VCaP (cell line): ENCODE results near the gene ATP1A3.
A peak's percentile ranks its signal among the peaks of the same experiment; 100 is the strongest.
"Not testable (repeated sequence)": the region's sequence is repeated elsewhere in the genome, so short reads cannot be mapped to it uniquely, and the experiment has no call there.

Source experiments
- H3K27ac ChIP-seq: fragments of 450-650 bp; 2 replicates; pipeline ENCODE4 v1.5.1; 2017
- TF ChIP-seq, protein P1 (sequence below): fragments of 450-650 bp; conservative IDR thresholded peaks from 2 replicates; pipeline ENCODE4 v1.5.1; 2017; ENCODE audit warnings: mild to moderate bottlenecking, moderate library complexity

The ATP1A3 gene

DNA sequence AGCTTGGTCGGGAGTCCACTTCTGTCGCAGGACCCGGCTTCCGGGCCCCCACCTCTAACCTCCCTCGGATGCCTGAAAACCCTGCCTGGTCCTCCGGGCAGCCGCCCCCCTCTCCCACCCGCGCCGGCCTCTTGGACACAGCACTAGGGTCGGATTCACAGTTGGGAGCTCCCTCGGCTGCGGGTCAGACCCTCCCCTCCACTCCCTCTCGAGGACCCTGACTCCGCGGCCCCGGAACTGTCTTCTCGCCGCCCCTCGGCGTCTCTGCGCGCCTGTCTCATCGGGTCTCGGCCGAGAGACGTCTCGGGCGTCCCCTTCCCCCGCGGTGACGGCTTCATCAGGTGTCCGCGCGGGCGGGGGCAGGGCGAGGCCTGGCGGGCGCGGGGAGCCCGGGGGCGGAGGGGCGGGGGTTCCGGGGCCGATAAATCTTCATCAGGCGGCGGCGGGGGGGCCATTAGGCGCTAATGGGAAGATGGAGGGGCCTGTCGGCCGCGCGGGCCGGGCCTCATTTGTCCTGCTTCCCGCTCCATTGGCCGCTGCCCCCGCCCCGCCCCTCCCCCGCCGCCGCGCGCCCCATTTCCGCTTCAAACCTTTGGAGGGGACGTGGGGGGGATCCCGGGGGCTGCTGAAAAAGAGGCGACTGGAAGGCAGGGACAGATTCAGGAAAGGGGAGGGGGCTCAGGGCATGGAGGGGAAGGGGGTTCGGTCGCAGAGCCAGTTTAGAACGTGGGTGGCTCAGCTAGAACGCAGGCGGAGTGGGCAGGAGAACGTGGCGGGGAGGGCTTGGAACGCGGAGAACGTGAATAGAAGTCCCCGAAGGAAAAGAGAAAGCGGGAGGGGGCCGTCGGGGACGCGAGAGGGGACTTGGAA lies 53.9 kb downstream of the ATP1A3 start:
- peak overlapping the region; percentile 27; the same call in 1 of the 2 replicates for H3K27ac ChIP-seq
- TF ChIP-seq, protein P1, sequence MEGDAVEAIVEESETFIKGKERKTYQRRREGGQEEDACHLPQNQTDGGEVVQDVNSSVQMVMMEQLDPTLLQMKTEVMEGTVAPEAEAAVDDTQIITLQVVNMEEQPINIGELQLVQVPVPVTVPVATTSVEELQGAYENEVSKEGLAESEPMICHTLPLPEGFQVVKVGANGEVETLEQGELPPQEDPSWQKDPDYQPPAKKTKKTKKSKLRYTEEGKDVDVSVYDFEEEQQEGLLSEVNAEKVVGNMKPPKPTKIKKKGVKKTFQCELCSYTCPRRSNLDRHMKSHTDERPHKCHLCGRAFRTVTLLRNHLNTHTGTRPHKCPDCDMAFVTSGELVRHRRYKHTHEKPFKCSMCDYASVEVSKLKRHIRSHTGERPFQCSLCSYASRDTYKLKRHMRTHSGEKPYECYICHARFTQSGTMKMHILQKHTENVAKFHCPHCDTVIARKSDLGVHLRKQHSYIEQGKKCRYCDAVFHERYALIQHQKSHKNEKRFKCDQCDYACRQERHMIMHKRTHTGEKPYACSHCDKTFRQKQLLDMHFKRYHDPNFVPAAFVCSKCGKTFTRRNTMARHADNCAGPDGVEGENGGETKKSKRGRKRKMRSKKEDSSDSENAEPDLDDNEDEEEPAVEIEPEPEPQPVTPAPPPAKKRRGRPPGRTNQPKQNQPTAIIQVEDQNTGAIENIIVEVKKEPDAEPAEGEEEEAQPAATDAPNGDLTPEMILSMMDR = no peak

DNA sequence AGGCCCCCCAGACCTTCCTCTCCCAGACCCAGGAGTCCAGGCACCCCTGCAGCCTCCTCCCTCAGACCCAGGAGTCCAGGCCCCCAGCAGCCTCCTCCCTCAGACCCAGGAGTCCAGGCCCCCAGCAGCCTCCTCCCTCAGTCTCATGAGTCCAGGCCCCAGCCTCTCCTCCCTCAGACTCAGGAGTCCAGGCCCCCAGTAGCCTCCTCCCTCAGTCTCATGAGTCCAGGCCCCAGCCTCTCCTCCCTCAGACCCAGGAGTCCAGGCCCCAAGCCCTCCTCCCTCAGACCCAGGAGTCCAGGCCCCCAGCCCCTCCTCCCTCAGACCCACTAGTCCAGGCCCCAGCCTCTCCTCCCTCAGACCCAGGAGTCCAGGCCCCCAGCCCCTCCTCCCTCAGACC lies 54.8 kb downstream of the ATP1A3 start:
- H3K27ac ChIP-seq = not testable (repeated sequence)

DNA sequence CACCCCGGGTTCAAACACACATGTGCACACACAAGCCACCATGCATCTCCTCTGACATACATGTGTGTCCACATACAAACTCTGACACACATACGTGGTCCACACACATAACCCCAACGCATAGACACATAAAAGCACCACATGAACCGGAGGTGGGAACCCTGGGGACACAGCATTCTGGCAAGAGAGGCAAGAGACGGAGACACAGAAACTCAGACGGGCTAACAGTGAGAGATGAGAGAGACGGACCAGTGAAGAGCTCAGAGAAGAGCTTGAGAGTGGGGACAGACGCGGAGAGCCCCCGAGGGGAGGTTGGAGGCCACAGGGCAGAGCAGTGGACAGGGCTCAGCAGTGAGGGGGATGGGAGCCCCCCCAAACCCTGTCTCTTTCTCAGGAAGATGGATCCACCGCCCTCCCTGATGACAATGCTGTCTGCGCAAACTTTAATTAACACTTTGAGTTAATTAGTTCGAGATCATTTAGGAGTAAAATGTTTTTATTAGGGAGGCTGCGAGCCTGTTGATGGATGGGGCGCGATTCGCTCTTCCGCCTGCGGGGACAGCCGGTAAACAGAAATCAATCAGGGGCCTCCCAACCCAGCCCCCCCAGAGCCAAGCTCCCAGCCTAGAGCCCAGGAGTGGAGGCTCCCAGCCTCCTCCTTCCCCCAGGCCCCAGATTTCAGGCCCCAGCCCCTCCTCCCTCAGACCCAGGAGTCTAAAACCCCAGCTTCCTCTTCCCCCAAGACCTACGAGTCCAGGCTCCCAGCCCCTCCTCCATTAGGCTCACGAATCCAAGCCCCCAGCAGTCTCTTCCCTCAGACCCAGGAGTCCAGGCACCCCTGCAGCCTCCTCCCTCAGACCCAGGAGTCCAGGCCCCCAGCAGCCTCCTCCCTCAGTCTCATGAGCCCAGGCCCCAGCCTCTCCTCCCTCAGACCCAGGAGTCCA lies 56.2 kb downstream of the ATP1A3 start:
- no peak overlapping the region for H3K27ac ChIP-seq
- TF ChIP-seq, protein P1 = peak; percentile 44

DNA sequence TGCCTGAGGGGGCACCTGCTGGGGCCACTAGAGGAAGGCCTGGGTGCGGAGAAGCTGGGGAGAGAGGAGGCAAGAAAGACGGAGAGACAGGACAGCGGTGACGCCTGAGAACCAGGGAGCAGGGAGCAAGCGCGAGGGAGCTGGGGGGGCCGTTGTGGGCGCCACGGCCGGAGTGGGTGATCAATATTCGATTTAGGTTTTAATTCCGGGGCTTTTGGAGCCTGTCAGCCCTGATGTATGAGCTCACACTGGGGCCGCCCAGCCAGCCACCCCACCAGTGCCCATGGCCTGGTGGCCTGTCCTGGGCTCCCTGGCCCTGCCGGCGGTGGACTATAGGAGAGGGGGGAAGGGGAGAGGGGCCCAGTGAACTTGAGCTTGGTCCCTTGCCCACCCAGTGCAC lies 57.1 kb downstream of the ATP1A3 start:
- TF ChIP-seq, protein P1 = no peak

DNA sequence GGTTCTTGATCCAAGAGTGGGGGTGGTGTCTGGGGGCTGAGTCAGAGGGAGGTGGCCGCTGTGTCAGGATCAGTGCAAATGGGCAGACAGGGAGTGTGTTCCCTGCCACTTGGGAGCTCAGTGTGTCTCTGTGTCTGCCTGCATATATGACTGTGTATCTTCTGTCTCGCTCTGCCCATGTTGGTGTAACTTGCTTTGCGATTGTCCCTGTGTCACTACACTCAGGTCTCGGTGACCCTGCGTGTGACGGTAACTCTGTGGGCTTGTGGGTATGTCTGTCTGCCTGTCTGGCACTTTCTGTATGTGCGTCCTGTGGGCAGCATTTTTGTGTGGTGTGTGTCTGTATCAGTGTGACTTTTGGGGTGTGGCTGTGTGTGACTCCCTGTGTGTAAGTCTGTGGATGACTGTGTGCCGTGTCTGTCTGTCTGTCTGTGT lies 57.6 kb downstream of the ATP1A3 start:
- no peak overlapping the region for H3K27ac ChIP-seq
- TF ChIP-seq, protein P1 = no peak

More for the DNA sequence above, 57.1 kb downstream of the ATP1A3 start:
- no peak overlapping the region for H3K27ac ChIP-seq

DNA sequence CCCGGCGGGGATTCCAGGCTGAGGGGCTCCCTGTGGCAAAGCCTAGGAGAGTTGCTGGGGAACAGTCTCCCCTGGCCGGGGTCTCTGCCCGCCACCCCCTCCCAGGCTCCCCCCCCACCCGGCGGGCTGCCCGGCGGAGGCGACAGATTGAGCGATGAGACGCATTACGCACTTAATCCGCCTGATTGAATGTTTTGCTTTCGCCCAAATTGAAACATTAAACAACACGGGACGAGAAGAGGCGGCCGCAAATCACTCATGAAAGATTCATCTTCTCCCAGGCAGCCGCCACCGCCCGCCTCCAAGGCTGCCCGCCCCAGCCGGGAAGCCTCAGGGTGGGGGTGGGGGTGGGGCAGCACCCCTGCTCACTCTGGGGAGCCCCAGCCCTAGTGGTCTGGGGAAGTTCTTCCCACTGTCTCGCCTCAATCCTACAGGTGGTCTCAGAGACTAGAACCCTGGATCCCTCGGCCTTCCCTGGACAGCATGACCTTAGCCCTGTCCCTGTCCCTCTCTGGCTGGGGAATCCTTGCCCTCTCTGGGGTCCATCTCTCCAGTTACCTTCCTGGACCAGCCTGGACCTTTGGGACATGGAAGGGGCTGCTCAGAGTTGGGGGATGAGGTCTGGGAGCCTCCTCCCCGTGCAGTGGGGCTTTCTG lies 58.1 kb downstream of the ATP1A3 start:
- no peak overlapping the region for H3K27ac ChIP-seq
- TF ChIP-seq, protein P1 = no peak

DNA sequence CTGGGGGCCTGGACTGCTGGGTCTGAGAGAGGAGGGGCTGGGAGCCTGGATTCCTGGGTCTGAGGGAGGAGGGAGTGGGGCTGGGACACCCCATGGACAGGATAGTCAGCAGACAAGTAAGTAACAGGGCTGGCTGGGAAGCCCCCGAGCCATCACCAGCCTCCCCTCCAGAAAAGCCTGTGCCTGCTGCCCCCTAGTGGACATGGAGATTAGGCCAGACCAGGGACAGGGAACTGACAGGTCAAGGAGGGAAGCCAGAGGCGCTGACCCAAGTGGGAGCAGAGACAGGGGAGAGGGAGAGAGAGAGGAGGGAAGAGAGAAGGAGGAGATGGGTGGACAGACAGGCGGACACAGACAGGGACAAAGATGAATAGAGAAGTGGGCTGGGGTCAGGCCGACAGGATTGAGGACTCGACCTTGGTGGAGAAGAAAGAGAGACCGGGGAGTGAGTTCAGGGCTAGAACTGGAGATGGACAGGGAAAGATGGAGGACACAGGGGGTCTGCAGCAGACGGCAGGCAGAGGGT lies 59.1 kb downstream of the ATP1A3 start:
- H3K27ac ChIP-seq = no peak overlapping the region
- TF ChIP-seq, protein P1 = peak; percentile 96
